Esophagus muscularis mucosa (tissue), 4 donors: ENCODE results near the gene KIF21A. TPM values are rescaled to one million over a fixed set of nuclear protein-coding genes. Genes with fewer than 3 reads are reported as not detected.

Source experiments
- DNase-seq: peaks from one replicate; pipeline ENCODE4 v3.0.0-alpha.2; 2017; ENCODE audit errors: extremely low spot score
- H3K27ac ChIP-seq, 4 donors: fragments of 200-600 bp; sonication (generic); replicated peaks in 1 of 4; 1 replicate in 3 of 4; 2 replicates in 1 of 4; pipeline ENCODE4 v1.5.1; 2016 to 2019; ENCODE audit warnings: mild to moderate bottlenecking in 1 of 4
- H3K27me3 ChIP-seq, 4 donors: fragments of 200-600 bp; sonication (generic); one replicate each; pipeline versions ENCODE4 v1.5.1 to v1.6.0; 2016 to 2019
- H3K36me3 ChIP-seq, 4 donors: fragments of 200-600 bp; sonication (generic); one replicate each; pipeline ENCODE4 v1.5.1; 2016 to 2019
- H3K4me1 ChIP-seq, 4 donors: fragments of 200-600 bp; sonication (generic); one replicate each; pipeline ENCODE4 v1.5.1; 2016 to 2019
- H3K4me3 ChIP-seq, 4 donors: fragments of 200-600 bp; sonication (generic); 1 replicate in 2 of 4; 2 replicates in 2 of 4; pipeline ENCODE4 v1.5.1; 2016 to 2019; ENCODE audit warnings: mild to moderate bottlenecking in 4 of 4, moderate library complexity in 1 of 4
- H3K9me3 ChIP-seq, 4 donors: fragments of 200-600 bp; sonication (generic); 1 replicate in 3 of 4; 2 replicates in 1 of 4; pipeline ENCODE4 v1.5.1; 2016 to 2019
- EP300 ChIP-seq: sonication (generic); formaldehyde crosslinking; IDR thresholded peaks from one replicate; pipeline ENCODE4 v1.6.1; 2017; ENCODE audit warnings: antibody characterized with exemption
- POLR2A ChIP-seq: fragments of 450-650 bp; IDR thresholded peaks from one replicate; pipeline ENCODE4 v1.6.1; 2017; ENCODE audit warnings: antibody characterized with exemption, moderate library complexity, mild to moderate bottlenecking, low read depth
- POLR2AphosphoS5 ChIP-seq, 2 donors: sonication (generic); formaldehyde crosslinking; IDR thresholded peaks; one replicate each; pipeline ENCODE4 v1.6.1; 2017; ENCODE audit warnings: antibody characterized with exemption in 2 of 2
- WGBS: methylation state at CpG from one replicate; pipeline ENCODE4 v1.1.5; 2018; 5-methylcytosine and 5-hydroxymethylcytosine counted together
- intact Hi-C: fragments of 100-400 bp; cut with DNase I; formaldehyde crosslinking; loops from one replicate; pipeline ENCODE4 v1.15.1; 2023
- total RNA-seq, 4 donors: library from RNA; depleted of rRNA; stranded (reverse); fragments of >200 nt; gene quantifications; one replicate each; pipeline versions ENCODE4 v1.1.0 to v1.2.1, GENCODE V29; 2016
- TF ChIP-seq, protein P1 (sequence below), 3 experiments: fragments of 200-600 bp in 2 of 3; fragments of 450-650 bp in 1 of 3; sonication (generic) in 2 of 3; IDR thresholded peaks; one replicate each; pipeline ENCODE4 v1.5.1; 2017 to 2019; ENCODE audit warnings: antibody characterized with exemption in 3 of 3, mild to moderate bottlenecking in 2 of 3, moderate library complexity in 1 of 3

Gene KIF21A
- total RNA-seq, 4 donors from 2014 or later, result 9.3 to 17.4 (median 11.1) TPM

DNA sequence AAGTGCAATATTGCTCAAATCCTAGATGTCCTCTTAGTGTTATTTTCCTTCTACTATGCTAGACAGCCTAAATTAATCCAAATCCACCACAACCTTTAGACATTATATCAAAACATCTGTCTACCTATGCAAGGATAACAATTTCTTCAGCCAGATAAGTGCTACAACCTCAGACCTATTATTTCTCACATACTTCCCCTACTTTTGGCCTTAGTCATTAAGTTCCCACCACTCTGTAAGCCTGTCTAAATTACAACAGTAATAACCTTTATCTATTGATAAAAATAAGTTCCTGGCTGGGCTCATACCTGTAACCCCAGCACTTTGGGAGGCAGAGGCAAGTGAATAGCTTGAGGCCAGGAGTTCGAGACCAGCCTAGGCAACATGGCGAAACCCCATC is 74.0 kb downstream of the KIF21A start:
- TF ChIP-seq POLR2AphosphoS5 (IDR thresholded peaks at IDR 0.05) (no peak), EP300 (no peak)
- Histone ChIP-seq H3K36me3 (peaks cover 0 to 8% (median 2%) of the 10 kb centered on the region in 4 donors), H3K9me3 (no peaks in the 10 kb centered on the region), H3K4me1 (no peaks in the 10 kb centered on the region), H3K27ac (no peak overlapping the region), H3K27me3 (no peaks in the 10 kb centered on the region), H3K4me3 (no peak overlapping the region)
- no peak for DNase-seq
- 100% methylated on average over 2 of the region's 2 CpGs for WGBS
- intact Hi-C loops, result no loop called here

GRCh38 chr12:39368096-39368495 is 74.8 kb downstream of the KIF21A start:
- H3K27ac ChIP-seq, result no peak overlapping the region
- no peak overlapping the region for H3K4me3 ChIP-seq
- H3K27me3 ChIP-seq, result no peaks in the 10 kb centered on the region
- WGBS, result 50% methylated on average over 1 of the region's 1 CpG
- intact Hi-C loops, result no loop called here
- H3K9me3 ChIP-seq, result no peaks in the 10 kb centered on the region
- TF ChIP-seq, protein P1, sequence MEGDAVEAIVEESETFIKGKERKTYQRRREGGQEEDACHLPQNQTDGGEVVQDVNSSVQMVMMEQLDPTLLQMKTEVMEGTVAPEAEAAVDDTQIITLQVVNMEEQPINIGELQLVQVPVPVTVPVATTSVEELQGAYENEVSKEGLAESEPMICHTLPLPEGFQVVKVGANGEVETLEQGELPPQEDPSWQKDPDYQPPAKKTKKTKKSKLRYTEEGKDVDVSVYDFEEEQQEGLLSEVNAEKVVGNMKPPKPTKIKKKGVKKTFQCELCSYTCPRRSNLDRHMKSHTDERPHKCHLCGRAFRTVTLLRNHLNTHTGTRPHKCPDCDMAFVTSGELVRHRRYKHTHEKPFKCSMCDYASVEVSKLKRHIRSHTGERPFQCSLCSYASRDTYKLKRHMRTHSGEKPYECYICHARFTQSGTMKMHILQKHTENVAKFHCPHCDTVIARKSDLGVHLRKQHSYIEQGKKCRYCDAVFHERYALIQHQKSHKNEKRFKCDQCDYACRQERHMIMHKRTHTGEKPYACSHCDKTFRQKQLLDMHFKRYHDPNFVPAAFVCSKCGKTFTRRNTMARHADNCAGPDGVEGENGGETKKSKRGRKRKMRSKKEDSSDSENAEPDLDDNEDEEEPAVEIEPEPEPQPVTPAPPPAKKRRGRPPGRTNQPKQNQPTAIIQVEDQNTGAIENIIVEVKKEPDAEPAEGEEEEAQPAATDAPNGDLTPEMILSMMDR (IDR thresholded peaks at IDR 0.05), result no peak
- TF ChIP-seq EP300 (no peak), POLR2AphosphoS5 (IDR thresholded peaks at IDR 0.05) (no peak), POLR2A (no peak)
- no peak for DNase-seq
- H3K36me3 ChIP-seq, result peaks cover 0 to 8% (median 2%) of the 10 kb centered on the region in 4 donors
- H3K4me1 ChIP-seq, result no peaks in the 10 kb centered on the region

DNA sequence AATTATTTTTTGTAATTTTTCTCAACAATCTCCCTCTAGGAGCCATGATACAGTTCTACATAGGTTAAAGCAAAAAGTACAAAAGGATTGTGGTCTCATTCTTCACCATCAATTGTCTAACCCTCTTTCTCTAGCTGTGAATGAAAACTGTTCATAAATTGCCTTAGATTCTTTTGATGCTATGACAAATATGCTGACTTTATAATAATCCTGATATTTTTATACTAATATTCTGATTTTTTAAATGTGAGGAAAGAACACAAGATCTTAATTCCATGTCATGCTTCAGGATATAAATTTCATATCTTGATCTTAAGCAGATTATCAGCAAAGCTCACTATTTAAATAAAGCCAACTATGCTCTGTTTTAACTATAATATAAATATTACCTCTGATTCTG is 75.4 kb downstream of the KIF21A start:
- H3K36me3 ChIP-seq, result peaks cover 0 to 8% (median 2%) of the 10 kb centered on the region in 4 donors
- intact Hi-C loops, result no loop called here
- no peak for DNase-seq
- H3K27ac ChIP-seq, result no peak overlapping the region
- no peaks in the 10 kb centered on the region for H3K4me1 ChIP-seq
- H3K27me3 ChIP-seq, result no peaks in the 10 kb centered on the region
- no peak overlapping the region for H3K4me3 ChIP-seq
- TF ChIP-seq EP300 (no peak), POLR2AphosphoS5 (IDR thresholded peaks at IDR 0.05) (no peak), POLR2A (no peak)
- TF ChIP-seq, protein P1 (IDR thresholded peaks at IDR 0.05), result no peak
- H3K9me3 ChIP-seq, result no peaks in the 10 kb centered on the region

DNA sequence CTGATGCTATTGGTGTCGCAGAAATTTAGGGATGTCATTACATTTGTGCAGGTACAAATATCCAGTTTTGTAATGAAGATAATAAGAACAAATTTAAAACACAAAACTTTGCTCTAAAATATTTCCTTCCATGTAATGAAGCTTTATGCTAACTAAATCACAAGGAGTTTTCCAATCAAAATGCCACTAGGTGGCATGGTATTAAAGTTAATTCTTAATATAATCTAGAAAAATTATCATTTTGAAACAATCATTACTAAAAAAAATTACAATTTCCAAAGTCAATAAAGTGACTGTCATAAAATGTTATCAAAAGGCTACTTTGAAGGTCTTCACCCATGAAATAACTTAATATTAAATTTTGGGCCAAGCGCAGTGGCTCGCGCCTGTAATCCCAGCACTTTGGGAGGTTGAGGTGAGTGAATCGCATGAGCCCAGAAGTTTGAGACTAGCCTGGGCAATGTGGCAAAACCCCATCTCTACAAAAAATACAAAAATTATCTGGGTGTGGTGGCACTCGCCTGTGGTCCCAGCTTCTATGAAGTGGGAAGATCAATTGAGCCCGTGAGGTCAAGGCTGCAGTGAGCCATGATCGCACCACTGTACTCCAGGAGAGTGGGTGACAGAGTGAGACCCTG is 77.4 kb downstream of the KIF21A start:
- H3K4me1 ChIP-seq, result no peaks in the 10 kb centered on the region

GRCh38 chr12:39364196-39364595 is 78.7 kb downstream of the KIF21A start:
- 90% methylated on average over 2 of the region's 2 CpGs for WGBS
- no peaks in the 10 kb centered on the region for H3K27me3 ChIP-seq
- H3K36me3 ChIP-seq, result peaks cover 0 to 9% (median 4%) of the 10 kb centered on the region in 4 donors
- no peak overlapping the region for H3K4me3 ChIP-seq
- no peak for TF ChIP-seq POLR2AphosphoS5 (IDR thresholded peaks at IDR 0.05)
- TF ChIP-seq, protein P1 (IDR thresholded peaks at IDR 0.05), result no peak
- no peak for TF ChIP-seq EP300
- no peak for TF ChIP-seq POLR2A
- H3K4me1 ChIP-seq, result no peaks in the 10 kb centered on the region
- intact Hi-C loops, result no loop called here
- H3K27ac ChIP-seq, result no peak overlapping the region
- no peaks in the 10 kb centered on the region for H3K9me3 ChIP-seq
- no peak for DNase-seq

More for the DNA sequence above, 77.4 kb downstream of the KIF21A start:
- 97% methylated on average over 8 of the region's 8 CpGs for WGBS
- Histone ChIP-seq H3K27ac (no peak overlapping the region), H3K36me3 (peaks cover 0 to 9% (median 4%) of the 10 kb centered on the region in 4 donors), H3K27me3 (no peaks in the 10 kb centered on the region), H3K4me3 (no peak overlapping the region), H3K9me3 (no peaks in the 10 kb centered on the region)
- intact Hi-C loops, result no loop called here
- no peak for DNase-seq
- TF ChIP-seq POLR2AphosphoS5 (IDR thresholded peaks at IDR 0.05), result no peak
- TF ChIP-seq, protein P1 (IDR thresholded peaks at IDR 0.05), result peak in 1 of 3 experiments; percentile 20
